ENCODE results near the gene LITAF.

- TF ChIP-seq EZH2 (IDR thresholded peaks at IDR 0.05; ENCODE audit: borderline replicate concordance, low read depth, low read length, severe bottlenecking), result no peak
- no peak for TF ChIP-seq CTCF (IDR thresholded peaks at IDR 0.05; ENCODE audit: borderline replicate concordance, extremely low read depth, low read length, poor library complexity, severe bottlenecking)
Measured at GRCh38 chr16:11609474-11610120, 22.9 kb upstream of the LITAF start.

All from DND-41 (cell line).